Large intestine (tissue), 3 donors: ENCODE results near the gene GAPDHS. TPM values are rescaled to one million over a fixed set of nuclear protein-coding genes. Genes with fewer than 3 reads are reported as not detected.

Experiments
- DNase-seq, 2 donors: peaks; one replicate each; pipeline versions ENCODE4 v3.0.0 to v3.0.0-alpha.2; 2013
- H3K27ac ChIP-seq: one replicate; pipeline ENCODE4 v1.5.1; 2013; ENCODE audit warnings: low read length
- H3K27me3 ChIP-seq: 2 replicates; pipeline ENCODE4 v1.6.1; 2013; ENCODE audit warnings: low read length; ENCODE audit not compliant: control insufficient read depth, insufficient read depth
- H3K36me3 ChIP-seq: 2 replicates; pipeline ENCODE4 v1.6.1; 2013; ENCODE audit warnings: low read length; ENCODE audit not compliant: control insufficient read depth, insufficient read depth
- H3K4me1 ChIP-seq: one replicate; pipeline ENCODE4 v1.6.1; 2013; ENCODE audit warnings: low read length; ENCODE audit not compliant: control insufficient read depth, insufficient read depth
- H3K4me3 ChIP-seq: one replicate; pipeline ENCODE4 v1.5.1; 2013; ENCODE audit warnings: low read length
- H3K9me3 ChIP-seq: one replicate; pipeline ENCODE4 v1.6.1; 2013; ENCODE audit warnings: mild to moderate bottlenecking, low read depth, low read length, moderate library complexity; ENCODE audit not compliant: control insufficient read depth
- WGBS: methylation state at CpG from one replicate; pipeline ENCODE4 v1.1.5; 2013; ENCODE audit warnings: low lambda C conversion rate; ENCODE audit not compliant: insufficient coverage; 5-methylcytosine and 5-hydroxymethylcytosine counted together
- polyA plus RNA-seq: library from polyadenylated mRNA; unstranded; fragments of 120-200 nt; gene quantifications from one replicate; pipeline ENCODE4 v1.2.1, GENCODE V29; 2013

GAPDHS gene
- polyA plus RNA-seq, 1 donor, result not detected

- no peak for DNase-seq
- Histone ChIP-seq H3K4me3 (no peak overlapping the region), H3K4me1 (peaks cover 4% of the 10 kb centered on the region), H3K36me3 (peaks cover 4% of the 10 kb centered on the region), H3K27me3 (no peaks in the 10 kb centered on the region), H3K27ac (no peak overlapping the region), H3K9me3 (no peaks in the 10 kb centered on the region)
- no CpG with 5 or more reads among the region's 14 CpGs for WGBS
These were observed 35.9 kb upstream of the GAPDHS start for GRCh38 chr19:35497406-35497805.

GRCh38 chr19:35498220-35498619 is 35.0 kb upstream of the GAPDHS start:
- Histone ChIP-seq H3K36me3 (peaks cover 4% of the 10 kb centered on the region), H3K9me3 (no peaks in the 10 kb centered on the region), H3K27ac (no peak overlapping the region), H3K4me3 (no peak overlapping the region), H3K27me3 (no peaks in the 10 kb centered on the region), H3K4me1 (peaks cover 4% of the 10 kb centered on the region)
- no peak for DNase-seq
- no CpG with 5 or more reads among the region's 3 CpGs for WGBS

GRCh38 chr19:35498984-35499527 is 34.2 kb upstream of the GAPDHS start:
- WGBS, result 80% methylated on average over 1 of the region's 9 CpGs
- no peak overlapping the region for H3K27ac ChIP-seq
- H3K27me3 ChIP-seq, result no peaks in the 10 kb centered on the region
- H3K36me3 ChIP-seq, result peaks cover 4% of the 10 kb centered on the region
- no peaks in the 10 kb centered on the region for H3K9me3 ChIP-seq
- peaks cover 4% of the 10 kb centered on the region for H3K4me1 ChIP-seq
- no peak overlapping the region for H3K4me3 ChIP-seq
- DNase-seq, result no peak

- no CpG with 5 or more reads among the region's 10 CpGs for WGBS
These were observed 32.6 kb upstream of the GAPDHS start for GRCh38 chr19:35500611-35501010.

GRCh38 chr19:35501684-35502083 is 31.6 kb upstream of the GAPDHS start:
- Histone ChIP-seq H3K36me3 (peaks cover 4% of the 10 kb centered on the region), H3K27me3 (no peaks in the 10 kb centered on the region), H3K27ac (no peak overlapping the region), H3K4me3 (no peak overlapping the region), H3K9me3 (no peaks in the 10 kb centered on the region), H3K4me1 (peaks cover 4% of the 10 kb centered on the region)
- no peak for DNase-seq
- no CpG with 5 or more reads among the region's 15 CpGs for WGBS

More at GRCh38 chr19:35500611-35501010, 32.6 kb upstream of the GAPDHS start:
- Histone ChIP-seq H3K36me3 (peaks cover 4% of the 10 kb centered on the region), H3K9me3 (no peaks in the 10 kb centered on the region), H3K4me3 (no peak overlapping the region), H3K27me3 (no peaks in the 10 kb centered on the region), H3K4me1 (no peaks in the 10 kb centered on the region), H3K27ac (no peak overlapping the region)
- no peak for DNase-seq

GRCh38 chr19:35502751-35503150 is 30.5 kb upstream of the GAPDHS start:
- Histone ChIP-seq H3K27me3 (no peaks in the 10 kb centered on the region), H3K4me1 (peaks cover 4% of the 10 kb centered on the region), H3K36me3 (peaks cover 4% of the 10 kb centered on the region), H3K9me3 (no peaks in the 10 kb centered on the region), H3K4me3 (no peak overlapping the region), H3K27ac (no peak overlapping the region)
- no CpG with 5 or more reads among the region's 4 CpGs for WGBS
- DNase-seq, result no peak

- Histone ChIP-seq H3K27ac (no peak overlapping the region), H3K9me3 (no peaks in the 10 kb centered on the region), H3K4me1 (peaks cover 17% of the 10 kb centered on the region), H3K4me3 (no peak overlapping the region), H3K27me3 (peaks cover 13% of the 10 kb centered on the region), H3K36me3 (no peaks in the 10 kb centered on the region)
- DNase-seq, result peak in 1 of 2 donors; percentile 53
- WGBS, result no CpG with 5 or more reads among the region's 7 CpGs
These were observed 27.2 kb upstream of the GAPDHS start for GRCh38 chr19:35506011-35506410.

- no peak for DNase-seq
These were observed 25.7 kb upstream of the GAPDHS start for GRCh38 chr19:35507561-35507960.

GRCh38 chr19:35508129-35508528 is 25.1 kb upstream of the GAPDHS start:
- no peak for DNase-seq
- WGBS, result no CpG with 5 or more reads among the region's 3 CpGs
- Histone ChIP-seq H3K36me3 (no peaks in the 10 kb centered on the region), H3K27ac (no peak overlapping the region), H3K4me1 (peaks cover 17% of the 10 kb centered on the region), H3K27me3 (peaks cover 26% of the 10 kb centered on the region), H3K9me3 (no peaks in the 10 kb centered on the region), H3K4me3 (no peak overlapping the region)

More at GRCh38 chr19:35507561-35507960, 25.7 kb upstream of the GAPDHS start:
- no peak overlapping the region for H3K4me3 ChIP-seq
- no CpG with 5 or more reads among the region's 11 CpGs for WGBS
- H3K9me3 ChIP-seq, result no peaks in the 10 kb centered on the region
- peaks cover 17% of the 10 kb centered on the region for H3K4me1 ChIP-seq
- H3K36me3 ChIP-seq, result no peaks in the 10 kb centered on the region
- peaks cover 21% of the 10 kb centered on the region for H3K27me3 ChIP-seq
- H3K27ac ChIP-seq, result no peak overlapping the region

GRCh38 chr19:35509018-35509652 is 24.1 kb upstream of the GAPDHS start:
- no peaks in the 10 kb centered on the region for H3K36me3 ChIP-seq
- H3K9me3 ChIP-seq, result no peaks in the 10 kb centered on the region
- peaks cover 34% of the 10 kb centered on the region for H3K27me3 ChIP-seq
- no CpG with 5 or more reads among the region's 12 CpGs for WGBS
- DNase-seq, result peak; percentile 68 to 78
- peaks cover 17% of the 10 kb centered on the region for H3K4me1 ChIP-seq
- peak overlapping the region; percentile 57 for H3K4me3 ChIP-seq
- H3K27ac ChIP-seq, result no peak overlapping the region
